Cardiac muscle cell (in vitro differentiated cells and primary cell): ENCODE measurements around the gene NR6A1. TPM values are rescaled to one million over a fixed set of nuclear protein-coding genes. Genes with fewer than 3 reads are reported as not detected.
A peak's percentile ranks its signal among the peaks of the same experiment; 100 is the strongest.

Experiments
- DNase-seq, 2 donors: peaks; one replicate each; pipeline versions ENCODE4 v3.0.0 to v3.0.0-alpha.2; 2010 to 2017; ENCODE audit warnings: low read depth in 1 of 2, low spot score in 1 of 2
- H3K27ac ChIP-seq: fragments of 200-600 bp; sonication (generic); 2 replicates; pipeline ENCODE4 v1.5.1; 2016
- H3K27me3 ChIP-seq: fragments of 200-600 bp; sonication (generic); 2 replicates; pipeline ENCODE4 v1.6.0; 2016; ENCODE audit warnings: control low read depth
- H3K36me3 ChIP-seq: fragments of 200-600 bp; sonication (generic); 2 replicates; pipeline ENCODE4 v1.5.1; 2016; ENCODE audit warnings: control low read depth
- H3K4me1 ChIP-seq: fragments of 200-600 bp; sonication (generic); 2 replicates; pipeline ENCODE4 v1.8.1; 2017; ENCODE audit warnings: low read depth, mild to moderate bottlenecking, mixed run types
- H3K4me3 ChIP-seq: fragments of 200-600 bp; sonication (generic); 2 replicates; pipeline ENCODE4 v1.5.1; 2016; ENCODE audit warnings: mild to moderate bottlenecking
- H3K9me3 ChIP-seq: fragments of 200-600 bp; sonication (generic); 2 replicates; pipeline ENCODE4 v1.5.1; 2017; ENCODE audit warnings: low read depth, mild to moderate bottlenecking, control low read depth
- polyA plus RNA-seq: library from polyadenylated mRNA; unstranded; fragments of >200 nt; fragmentation: Nextera tagmentation; extraction: Ambion mirVana; gene quantifications from 2 replicates; pipeline ENCODE4 v1.2.1, GENCODE V29; 2016
- total RNA-seq: library from RNA; depleted of rRNA; stranded (reverse); fragments of >200 nt; gene quantifications from 2 replicates; pipeline ENCODE4 v1.2.3, GENCODE V29; 2016
- TF ChIP-seq, protein P1 (sequence below): IDR thresholded peaks from 2 replicates; pipeline ENCODE4 v1.5.1; 2012; ENCODE audit warnings: low read depth, mild to moderate bottlenecking, low read length

NR6A1 gene
- total and polyA plus RNA-seq, 2 experiments from 2014 or later, result 3.2 to 19.8 TPM

DNA sequence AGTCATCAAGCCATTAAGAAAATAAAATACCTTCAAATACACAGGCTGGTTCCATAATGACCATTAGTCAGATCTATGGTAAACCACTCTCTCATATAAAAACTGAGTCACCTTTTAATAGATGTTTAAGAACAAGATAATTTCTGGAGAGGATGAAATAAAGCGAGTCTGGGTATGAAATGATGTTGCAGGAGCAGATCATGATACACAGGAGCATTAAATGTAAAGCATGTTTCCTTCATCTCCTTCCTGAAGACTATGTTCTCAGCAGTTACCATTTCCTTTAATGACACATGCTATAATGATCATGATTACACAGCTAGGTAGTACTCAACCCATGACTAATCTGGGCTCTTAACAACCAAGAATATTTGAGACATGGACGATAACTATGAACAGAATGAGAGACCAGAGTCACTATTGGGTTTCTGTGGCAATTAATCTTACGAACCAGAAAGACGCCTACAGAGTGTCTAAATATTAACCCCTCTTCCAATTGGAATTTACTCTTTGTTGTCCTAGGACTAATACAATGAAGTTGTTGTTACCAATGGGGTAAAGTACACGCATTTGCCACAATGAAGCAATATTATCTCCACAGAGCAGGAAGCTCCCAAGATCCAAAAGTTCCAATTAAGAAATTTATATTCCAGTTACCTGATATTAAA is 105.6 kb downstream of the NR6A1 start:
- Histone ChIP-seq H3K27ac (no peak overlapping the region), H3K4me3 (no peak overlapping the region), H3K4me1 (peaks cover 13% of the 10 kb centered on the region), H3K9me3 (no peaks in the 10 kb centered on the region), H3K36me3 (no peaks in the 10 kb centered on the region), H3K27me3 (no peaks in the 10 kb centered on the region)
- TF ChIP-seq, protein P1, sequence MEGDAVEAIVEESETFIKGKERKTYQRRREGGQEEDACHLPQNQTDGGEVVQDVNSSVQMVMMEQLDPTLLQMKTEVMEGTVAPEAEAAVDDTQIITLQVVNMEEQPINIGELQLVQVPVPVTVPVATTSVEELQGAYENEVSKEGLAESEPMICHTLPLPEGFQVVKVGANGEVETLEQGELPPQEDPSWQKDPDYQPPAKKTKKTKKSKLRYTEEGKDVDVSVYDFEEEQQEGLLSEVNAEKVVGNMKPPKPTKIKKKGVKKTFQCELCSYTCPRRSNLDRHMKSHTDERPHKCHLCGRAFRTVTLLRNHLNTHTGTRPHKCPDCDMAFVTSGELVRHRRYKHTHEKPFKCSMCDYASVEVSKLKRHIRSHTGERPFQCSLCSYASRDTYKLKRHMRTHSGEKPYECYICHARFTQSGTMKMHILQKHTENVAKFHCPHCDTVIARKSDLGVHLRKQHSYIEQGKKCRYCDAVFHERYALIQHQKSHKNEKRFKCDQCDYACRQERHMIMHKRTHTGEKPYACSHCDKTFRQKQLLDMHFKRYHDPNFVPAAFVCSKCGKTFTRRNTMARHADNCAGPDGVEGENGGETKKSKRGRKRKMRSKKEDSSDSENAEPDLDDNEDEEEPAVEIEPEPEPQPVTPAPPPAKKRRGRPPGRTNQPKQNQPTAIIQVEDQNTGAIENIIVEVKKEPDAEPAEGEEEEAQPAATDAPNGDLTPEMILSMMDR, result no peak
- no peak for DNase-seq

DNA sequence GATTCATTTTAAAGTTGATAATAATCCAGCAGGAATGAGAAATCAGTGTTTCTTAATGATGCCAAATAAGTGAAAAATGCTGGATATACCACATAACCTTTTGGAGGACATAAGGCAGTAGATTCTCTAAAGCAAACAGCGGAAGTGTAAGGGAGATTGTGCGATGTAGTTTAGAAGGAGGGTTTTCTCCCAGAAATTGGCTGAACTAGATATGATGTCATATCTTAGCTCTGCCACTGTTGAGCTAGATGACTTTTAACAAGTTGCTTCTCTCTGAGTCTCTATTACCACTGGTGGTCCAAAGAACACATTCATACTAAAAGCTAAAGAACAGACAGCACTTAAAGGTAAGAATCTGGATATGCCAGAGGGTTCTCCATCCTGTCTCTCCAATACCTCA is 107.0 kb downstream of the NR6A1 start:
- H3K27ac ChIP-seq, result no peak overlapping the region
- H3K36me3 ChIP-seq, result no peaks in the 10 kb centered on the region
- peaks cover 20% of the 10 kb centered on the region for H3K4me1 ChIP-seq
- H3K4me3 ChIP-seq, result no peak overlapping the region
- H3K27me3 ChIP-seq, result no peaks in the 10 kb centered on the region
- H3K9me3 ChIP-seq, result no peaks in the 10 kb centered on the region
- TF ChIP-seq, protein P1, result no peak
- DNase-seq, result peak in 1 of 2 donors; percentile 39

DNA sequence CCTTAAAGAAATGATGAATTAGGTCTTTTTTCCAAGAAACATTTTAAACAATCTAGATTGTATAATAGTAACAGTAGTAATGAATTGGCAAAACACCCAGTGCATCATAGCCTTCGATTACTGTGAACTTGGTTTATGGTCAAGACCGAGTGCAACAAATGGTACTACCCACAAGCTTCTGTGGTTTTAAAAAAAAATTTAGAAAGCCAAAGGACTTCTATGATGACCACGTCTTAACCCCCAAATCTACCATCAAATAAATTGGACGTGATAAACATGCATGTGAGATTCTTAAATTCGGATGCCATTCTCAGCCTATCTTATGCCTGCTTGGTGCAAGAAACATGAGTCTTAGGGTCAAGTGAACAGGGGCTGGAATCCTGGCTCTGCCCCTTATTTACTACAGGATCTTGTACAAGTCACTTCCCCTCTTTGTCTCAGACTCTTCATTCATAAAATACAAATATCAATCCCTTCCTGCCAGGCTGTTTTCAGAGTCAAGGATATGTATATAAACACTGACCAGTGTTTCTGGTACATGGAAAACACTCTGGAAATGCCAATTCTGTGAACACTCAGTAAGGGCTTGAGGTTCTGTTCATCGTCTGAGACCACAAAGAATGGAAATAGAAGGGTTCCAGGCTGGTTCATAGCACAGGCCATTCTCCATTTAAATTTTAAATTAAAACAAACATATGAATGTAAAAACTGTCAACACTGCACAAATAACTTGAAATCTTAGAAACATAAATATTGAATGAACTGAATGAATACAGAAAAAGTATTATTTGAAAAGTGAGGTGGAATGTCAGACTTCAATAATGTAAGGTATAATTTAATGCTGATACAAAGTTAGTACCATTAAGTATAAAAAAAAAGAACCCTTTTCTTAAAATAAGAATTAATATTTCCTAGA is 107.8 kb downstream of the NR6A1 start:
- Histone ChIP-seq H3K4me1 (peaks cover 24% of the 10 kb centered on the region), H3K9me3 (no peaks in the 10 kb centered on the region), H3K27ac (no peak overlapping the region), H3K36me3 (no peaks in the 10 kb centered on the region), H3K27me3 (no peaks in the 10 kb centered on the region), H3K4me3 (no peak overlapping the region)
- no peak for DNase-seq
- TF ChIP-seq, protein P1, result no peak

DNA sequence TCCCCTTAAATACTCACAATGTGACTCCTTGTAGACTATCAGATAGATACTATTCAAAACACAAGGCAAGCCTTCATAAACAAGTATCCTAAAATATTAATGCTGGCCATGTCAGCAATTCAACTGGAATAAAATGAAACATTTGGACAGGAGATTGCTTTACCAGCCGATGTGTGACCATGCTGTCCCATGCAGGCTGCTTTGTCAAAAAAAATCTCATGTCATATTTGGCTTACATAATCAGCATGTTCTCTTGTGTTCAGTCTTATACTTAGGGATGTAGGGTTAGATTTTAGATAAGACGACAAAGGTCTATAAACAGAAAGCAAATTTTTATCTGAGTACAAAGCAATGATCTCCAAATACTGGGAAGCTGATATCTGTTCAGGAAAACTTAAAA is 108.5 kb downstream of the NR6A1 start:
- no peak for DNase-seq
- H3K9me3 ChIP-seq, result no peaks in the 10 kb centered on the region
- TF ChIP-seq, protein P1, result no peak
- H3K36me3 ChIP-seq, result no peaks in the 10 kb centered on the region
- no peak overlapping the region for H3K4me3 ChIP-seq
- no peak overlapping the region for H3K27ac ChIP-seq
- H3K27me3 ChIP-seq, result no peaks in the 10 kb centered on the region
- peaks cover 29% of the 10 kb centered on the region for H3K4me1 ChIP-seq

DNA sequence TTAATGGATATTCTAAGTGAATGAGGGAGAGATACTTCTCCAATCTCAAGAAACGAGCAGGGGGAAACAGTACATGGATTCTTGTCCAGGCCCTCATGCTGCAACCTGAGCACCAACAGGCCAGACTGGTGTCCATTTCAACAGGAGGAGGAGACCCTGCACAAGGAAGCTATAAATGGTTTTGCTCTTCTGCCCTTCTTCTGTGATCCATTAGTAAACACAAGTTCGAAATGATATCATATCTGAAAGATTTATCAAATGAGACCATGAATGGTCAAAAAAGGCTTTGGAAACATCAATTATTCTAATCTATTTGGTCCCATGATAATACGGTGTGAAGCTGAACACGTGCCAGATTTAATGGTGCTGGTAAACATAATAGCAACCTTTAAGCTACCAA is 109.8 kb downstream of the NR6A1 start:
- Histone ChIP-seq H3K4me3 (peak overlapping the region; percentile 32), H3K27me3 (no peaks in the 10 kb centered on the region), H3K9me3 (no peaks in the 10 kb centered on the region), H3K27ac (peak overlapping the region; percentile 97), H3K36me3 (no peaks in the 10 kb centered on the region), H3K4me1 (peaks cover 33% of the 10 kb centered on the region)
- TF ChIP-seq, protein P1, result no peak
- DNase-seq, result peak in 1 of 2 donors; percentile 30
